Right atrium auricular region (tissue), 2 donors: ENCODE measurements around the gene SLC5A5. TPM values are rescaled to one million over a fixed set of nuclear protein-coding genes. Genes with fewer than 3 reads are reported as not detected.

Experiments
- DNase-seq: peaks from one replicate; pipeline ENCODE4 v3.0.0-alpha.2; 2019; ENCODE audit warnings: low spot score
- H3K27ac ChIP-seq, 2 donors: fragments of 200-600 bp; sonication (generic); 1 replicate in 1 of 2; 2 replicates in 1 of 2; pipeline ENCODE4 v1.5.1; 2016 to 2019
- H3K27me3 ChIP-seq, 2 donors: fragments of 200-600 bp; sonication (generic); one replicate each; pipeline versions ENCODE4 v1.5.1 to v1.6.0; 2017 to 2019
- H3K36me3 ChIP-seq: fragments of 200-600 bp; sonication (generic); one replicate; pipeline ENCODE4 v1.5.1; 2016
- H3K4me1 ChIP-seq, 2 donors: fragments of 200-600 bp; sonication (generic); one replicate each; pipeline versions ENCODE4 v1.5.1 to v1.6.0; 2017 to 2019
- H3K4me3 ChIP-seq, 2 donors: fragments of 200-600 bp; sonication (generic); 1 replicate in 1 of 2; 2 replicates in 1 of 2; pipeline ENCODE4 v1.5.1; 2017 to 2019; ENCODE audit warnings: mild to moderate bottlenecking in 1 of 2, moderate library complexity in 1 of 2
- H3K9me3 ChIP-seq, 2 donors: fragments of 200-600 bp; sonication (generic); one replicate each; pipeline ENCODE4 v1.5.1; 2019
- CTCF ChIP-seq, 2 donors: fragments of 200-600 bp; sonication (generic); IDR thresholded peaks; one replicate each; pipeline ENCODE4 v1.5.1; 2019; ENCODE audit warnings: antibody characterized with exemption in 2 of 2
- total RNA-seq, 2 donors: library from RNA; depleted of rRNA; stranded (reverse); fragments of >200 nt; gene quantifications; one replicate each; pipeline ENCODE4 v1.1.0, GENCODE V29; 2016

Gene SLC5A5
- total RNA-seq, 2 donors from 2014 or later = not detected

- DNase-seq = no peak
- no peaks in the 10 kb centered on the region for H3K9me3 ChIP-seq
- no peak overlapping the region for H3K27ac ChIP-seq
These were observed 5.3 kb upstream of the SLC5A5 start for GRCh38 chr19:17866312-17866963.

GRCh38 chr19:17866964-17867486 lies 4.7 kb upstream of the SLC5A5 start:
- H3K27me3 ChIP-seq = peaks cover 8 to 12% of the 10 kb centered on the region in 2 donors
- no peak for TF ChIP-seq CTCF (IDR thresholded peaks at IDR 0.05)
- H3K4me3 ChIP-seq = no peak overlapping the region
- DNase-seq = no peak
- H3K27ac ChIP-seq = no peak overlapping the region
- H3K36me3 ChIP-seq = peaks cover 41% of the 10 kb centered on the region
- H3K4me1 ChIP-seq = peaks cover 0 to 6% of the 10 kb centered on the region in 2 donors
- H3K9me3 ChIP-seq = no peaks in the 10 kb centered on the region

More at GRCh38 chr19:17866312-17866963, 5.3 kb upstream of the SLC5A5 start:
- Histone ChIP-seq H3K36me3 (peaks cover 47% of the 10 kb centered on the region), H3K4me3 (no peak overlapping the region), H3K4me1 (peaks cover 0 to 6% of the 10 kb centered on the region in 2 donors), H3K27me3 (peaks cover 3 to 6% of the 10 kb centered on the region in 2 donors)
- TF ChIP-seq CTCF (IDR thresholded peaks at IDR 0.05) = no peak

- Histone ChIP-seq H3K27ac (no peak overlapping the region), H3K27me3 (peaks cover 24 to 27% of the 10 kb centered on the region in 2 donors), H3K9me3 (no peaks in the 10 kb centered on the region), H3K4me1 (peaks cover 0 to 19% of the 10 kb centered on the region in 2 donors), H3K36me3 (peaks cover 24% of the 10 kb centered on the region), H3K4me3 (no peak overlapping the region)
- DNase-seq = no peak
- TF ChIP-seq CTCF (IDR thresholded peaks at IDR 0.05) = no peak
These were observed 3.1 kb upstream of the SLC5A5 start for GRCh38 chr19:17868669-17869068.

- Histone ChIP-seq H3K27me3 (peaks cover 28 to 31% of the 10 kb centered on the region in 2 donors), H3K36me3 (peaks cover 20% of the 10 kb centered on the region), H3K4me1 (peaks cover 0 to 24% of the 10 kb centered on the region in 2 donors), H3K4me3 (no peak overlapping the region), H3K9me3 (no peaks in the 10 kb centered on the region), H3K27ac (no peak overlapping the region)
- DNase-seq = no peak
- no peak for TF ChIP-seq CTCF (IDR thresholded peaks at IDR 0.05)
These were observed 2.6 kb upstream of the SLC5A5 start for GRCh38 chr19:17869114-17869608.

- DNase-seq = no peak
- H3K36me3 ChIP-seq = peaks cover under 1% of the 10 kb centered on the region
- no peaks in the 10 kb centered on the region for H3K9me3 ChIP-seq
- no peak overlapping the region for H3K27ac ChIP-seq
- peaks cover 0 to 26% of the 10 kb centered on the region in 2 donors for H3K4me1 ChIP-seq
- H3K4me3 ChIP-seq = no peak overlapping the region
- TF ChIP-seq CTCF (IDR thresholded peaks at IDR 0.05) = no peak
- peaks cover 28 to 31% of the 10 kb centered on the region in 2 donors for H3K27me3 ChIP-seq
These were observed 490 bp upstream of the SLC5A5 start for GRCh38 chr19:17871032-17871877.
